Gastrocnemius medialis (tissue), 4 donors: ENCODE results near the gene IFT122.

Experiments used
- POLR2A ChIP-seq, 2 donors: fragments of 450-650 bp; IDR thresholded peaks; one replicate each; pipeline ENCODE4 v1.6.1; 2017; ENCODE audit warnings: antibody characterized with exemption in 2 of 2, mild to moderate bottlenecking in 2 of 2, moderate library complexity in 2 of 2
- TF ChIP-seq, protein P1 (sequence below), 5 experiments: fragments of 450-650 bp in 3 of 5; fragments of 200-600 bp in 2 of 5; sonication (generic) in 2 of 5; IDR thresholded peaks in 4 of 5; conservative IDR thresholded peaks in 1 of 5; 1 replicate in 4 of 5; 2 replicates in 1 of 5; pipeline ENCODE4 v1.5.1; 2016 to 2019; ENCODE audit warnings: antibody characterized with exemption in 5 of 5, mild to moderate bottlenecking in 3 of 5, moderate library complexity in 3 of 5

DNA sequence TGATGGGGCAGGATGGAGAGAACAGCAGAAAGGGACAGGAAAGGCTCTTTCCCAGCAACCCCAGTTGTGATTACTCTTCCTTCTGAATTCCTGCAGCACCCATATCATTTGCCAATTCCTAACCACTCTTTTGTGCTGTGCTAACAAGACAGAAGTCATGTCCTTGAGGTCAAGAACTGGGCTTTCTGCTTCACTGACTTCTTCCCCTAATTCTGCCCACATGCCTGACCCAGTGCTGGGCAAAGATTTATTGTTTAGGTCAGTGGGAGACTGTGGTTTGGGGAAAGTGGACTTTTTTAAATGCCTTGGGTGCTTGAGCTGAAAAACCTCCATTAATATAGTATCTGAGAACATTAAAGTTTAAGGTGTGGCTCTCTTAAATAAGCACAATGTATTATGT, 7.4 kb upstream of the IFT122 start:
- TF ChIP-seq, protein P1, sequence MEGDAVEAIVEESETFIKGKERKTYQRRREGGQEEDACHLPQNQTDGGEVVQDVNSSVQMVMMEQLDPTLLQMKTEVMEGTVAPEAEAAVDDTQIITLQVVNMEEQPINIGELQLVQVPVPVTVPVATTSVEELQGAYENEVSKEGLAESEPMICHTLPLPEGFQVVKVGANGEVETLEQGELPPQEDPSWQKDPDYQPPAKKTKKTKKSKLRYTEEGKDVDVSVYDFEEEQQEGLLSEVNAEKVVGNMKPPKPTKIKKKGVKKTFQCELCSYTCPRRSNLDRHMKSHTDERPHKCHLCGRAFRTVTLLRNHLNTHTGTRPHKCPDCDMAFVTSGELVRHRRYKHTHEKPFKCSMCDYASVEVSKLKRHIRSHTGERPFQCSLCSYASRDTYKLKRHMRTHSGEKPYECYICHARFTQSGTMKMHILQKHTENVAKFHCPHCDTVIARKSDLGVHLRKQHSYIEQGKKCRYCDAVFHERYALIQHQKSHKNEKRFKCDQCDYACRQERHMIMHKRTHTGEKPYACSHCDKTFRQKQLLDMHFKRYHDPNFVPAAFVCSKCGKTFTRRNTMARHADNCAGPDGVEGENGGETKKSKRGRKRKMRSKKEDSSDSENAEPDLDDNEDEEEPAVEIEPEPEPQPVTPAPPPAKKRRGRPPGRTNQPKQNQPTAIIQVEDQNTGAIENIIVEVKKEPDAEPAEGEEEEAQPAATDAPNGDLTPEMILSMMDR (IDR thresholded peaks at IDR 0.05 in 4 of 5, conservative IDR thresholded peaks at IDR 0.05 in 1 of 5) = no peak
- no peak for TF ChIP-seq POLR2A (IDR thresholded peaks at IDR 0.05)
